HG02943 (cell line): ENCODE data around the gene GRB10.

Source experiments
- ATAC-seq: cut with Tn5 transposase; IDR thresholded peaks from one replicate; pipeline ENCODE4 v1.9.1; 2021; ENCODE audit warnings: mild to moderate bottlenecking, low read depth, moderate library complexity; ENCODE audit not compliant: unreplicated experiment

Gene GRB10

GRCh38 chr7:50677638-50677996 lies 105.1 kb downstream of the GRB10 start:
- no peak for ATAC-seq

DNA sequence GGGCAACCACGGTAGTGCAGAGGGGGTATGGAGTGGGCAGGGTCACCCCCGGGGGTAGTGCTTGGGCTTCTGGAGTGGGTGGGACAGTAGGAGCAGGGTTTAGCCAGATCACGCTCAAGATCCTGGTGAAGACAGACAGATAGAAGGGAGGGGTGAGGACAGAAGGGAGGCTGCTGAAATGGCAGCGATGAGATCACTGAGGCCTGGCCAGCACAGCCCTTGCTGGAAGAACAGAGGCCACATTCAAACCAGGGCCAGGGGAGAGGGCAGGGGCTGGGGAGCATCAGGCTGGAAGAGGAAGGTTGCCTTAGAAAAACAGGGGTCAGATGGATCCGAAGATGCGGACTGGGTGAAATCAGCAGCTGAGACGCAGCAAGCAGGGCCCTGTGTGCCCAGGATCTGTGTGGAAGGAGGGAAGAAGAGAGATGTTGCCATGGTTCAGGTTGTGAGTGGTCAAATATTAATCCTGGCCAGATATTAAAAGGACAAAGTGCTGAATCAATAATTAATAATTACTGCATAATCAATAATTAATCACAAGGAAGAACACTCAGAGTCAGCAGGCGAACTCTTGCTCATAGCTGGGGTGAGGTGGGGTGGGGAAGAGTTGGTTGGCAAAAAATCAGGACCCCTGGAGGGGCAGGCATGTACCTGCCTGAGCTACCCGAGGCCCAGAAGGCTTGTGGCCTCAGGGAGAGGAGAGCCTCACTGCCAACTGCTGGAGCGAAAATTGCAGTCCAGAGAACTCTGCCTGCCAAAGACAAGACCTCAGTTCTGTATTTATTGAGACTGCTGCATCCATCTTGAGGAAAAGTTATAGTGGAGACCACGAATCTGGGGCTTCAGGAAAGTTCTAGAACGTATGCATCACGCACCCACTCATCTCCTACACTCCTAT lies 105.7 kb downstream of the GRB10 start:
- no peak for ATAC-seq

DNA sequence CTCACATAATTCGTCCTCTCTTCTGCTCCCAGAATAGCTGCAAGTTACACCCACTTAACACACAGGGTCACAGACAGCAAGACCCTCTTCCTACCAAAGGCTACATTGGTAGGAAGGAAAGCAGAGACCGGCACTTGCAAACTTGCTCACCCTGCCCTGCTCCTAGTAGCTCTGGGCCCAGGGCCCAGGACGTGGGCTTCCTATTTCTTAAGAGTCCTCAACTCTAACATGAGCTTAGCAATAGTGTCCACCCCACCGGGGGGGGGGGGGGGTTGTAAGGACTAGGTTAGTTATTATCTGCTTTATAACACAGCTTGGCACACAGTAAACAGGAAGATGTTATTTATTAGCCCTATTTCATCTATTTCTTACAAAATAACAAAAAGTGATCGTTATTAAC lies 106.6 kb downstream of the GRB10 start:
- ATAC-seq, result no peak

DNA sequence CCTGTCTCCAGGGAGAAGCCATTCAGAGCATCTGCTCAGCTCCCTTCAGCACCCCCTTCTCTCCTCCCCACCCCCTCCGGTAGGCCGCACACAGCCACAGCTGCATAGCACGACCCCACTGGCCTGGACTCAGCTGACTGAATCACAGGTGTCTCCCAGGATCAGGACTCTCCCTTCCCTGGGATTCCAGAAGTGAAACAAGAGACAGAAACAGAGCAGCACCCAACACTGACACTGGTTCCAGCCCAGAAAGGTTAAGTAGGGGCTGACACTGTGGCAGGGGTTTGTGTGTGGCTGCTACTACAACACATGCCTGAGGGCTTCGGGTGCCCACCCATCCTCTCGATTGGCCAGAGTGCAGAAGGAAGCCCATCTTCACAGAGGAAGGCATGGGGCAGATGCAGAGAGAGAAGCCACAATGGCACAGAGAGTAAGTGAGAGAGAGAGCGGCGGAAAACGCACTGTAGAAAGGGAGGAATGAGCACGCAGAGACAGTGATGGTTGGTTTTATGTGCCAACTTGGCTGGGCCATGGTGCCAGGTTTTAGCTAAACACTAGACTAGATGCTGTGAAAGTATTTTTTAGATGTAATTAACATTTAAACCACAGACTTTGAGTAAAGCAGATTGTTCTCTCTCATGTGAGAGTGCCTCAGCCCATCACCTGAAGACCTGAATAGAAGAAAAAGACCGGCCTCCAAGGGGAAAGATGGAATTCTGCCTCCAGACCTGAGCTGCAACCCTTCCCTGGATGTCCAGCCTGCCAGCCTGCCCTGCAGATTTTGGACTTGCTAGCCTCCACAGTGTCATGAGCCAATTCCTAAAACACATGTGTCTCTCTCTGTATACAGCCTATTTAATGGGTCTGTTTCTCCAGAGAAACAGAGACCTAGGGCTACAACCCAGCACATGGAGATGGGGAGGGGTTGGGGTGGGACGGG lies 107.5 kb downstream of the GRB10 start:
- ATAC-seq, result no peak

GRCh38 chr7:50674299-50674698 lies 108.4 kb downstream of the GRB10 start:
- ATAC-seq, result no peak

- ATAC-seq, result no peak
Measured at GRCh38 chr7:50673096-50673495, 109.6 kb downstream of the GRB10 start.

- no peak for ATAC-seq
Measured at GRCh38 chr7:50672045-50672444, 110.7 kb downstream of the GRB10 start.

DNA sequence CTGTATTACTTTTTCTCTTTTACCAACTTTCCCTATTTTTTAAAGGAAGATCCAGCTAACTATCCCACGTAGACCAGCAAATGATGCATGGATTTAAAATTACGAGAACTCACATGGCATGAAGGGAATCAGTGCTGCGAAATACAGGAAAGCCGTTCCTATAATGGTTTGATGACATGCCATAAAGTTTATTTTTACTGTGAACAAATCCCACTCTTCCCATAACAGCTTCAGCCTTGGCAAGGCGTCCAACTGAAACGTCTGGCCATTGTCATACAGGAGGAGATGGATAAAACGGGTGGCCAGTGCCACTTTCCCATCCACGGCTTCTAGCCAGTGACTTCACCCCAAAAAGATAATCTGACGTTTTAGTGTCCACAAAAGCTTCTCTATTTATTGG lies 111.3 kb downstream of the GRB10 start:
- ATAC-seq, result no peak

DNA sequence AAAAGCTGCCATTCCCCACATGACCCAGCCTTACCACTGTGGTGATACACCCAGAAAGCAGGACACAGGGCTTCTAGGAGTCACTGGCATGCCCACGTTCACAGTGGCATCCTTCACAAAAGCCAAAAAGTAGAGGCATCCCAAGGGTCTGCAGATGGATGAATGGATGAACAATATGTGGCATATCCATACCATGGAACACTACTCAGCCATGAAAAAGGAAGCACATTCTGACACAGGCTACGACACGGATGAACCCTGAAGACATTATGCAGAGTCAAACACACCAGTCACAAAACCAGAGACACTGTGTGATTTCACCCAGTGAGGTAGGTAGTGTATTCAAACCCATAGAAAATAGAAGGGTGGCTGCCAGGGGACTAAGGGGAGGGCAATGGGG lies 112.8 kb downstream of the GRB10 start:
- ATAC-seq, result no peak

- ATAC-seq, result no peak
Measured at GRCh38 chr7:50667789-50668226, 114.9 kb downstream of the GRB10 start.

- no peak for ATAC-seq
Measured at GRCh38 chr7:50667338-50667737, 115.4 kb downstream of the GRB10 start.

GRCh38 chr7:50666124-50666496 lies 116.6 kb downstream of the GRB10 start:
- ATAC-seq, result no peak

GRCh38 chr7:50665403-50666123 lies 117.1 kb downstream of the GRB10 start:
- ATAC-seq, result no peak

GRCh38 chr7:50664937-50665336 lies 117.8 kb downstream of the GRB10 start:
- peak; percentile 22 for ATAC-seq

DNA sequence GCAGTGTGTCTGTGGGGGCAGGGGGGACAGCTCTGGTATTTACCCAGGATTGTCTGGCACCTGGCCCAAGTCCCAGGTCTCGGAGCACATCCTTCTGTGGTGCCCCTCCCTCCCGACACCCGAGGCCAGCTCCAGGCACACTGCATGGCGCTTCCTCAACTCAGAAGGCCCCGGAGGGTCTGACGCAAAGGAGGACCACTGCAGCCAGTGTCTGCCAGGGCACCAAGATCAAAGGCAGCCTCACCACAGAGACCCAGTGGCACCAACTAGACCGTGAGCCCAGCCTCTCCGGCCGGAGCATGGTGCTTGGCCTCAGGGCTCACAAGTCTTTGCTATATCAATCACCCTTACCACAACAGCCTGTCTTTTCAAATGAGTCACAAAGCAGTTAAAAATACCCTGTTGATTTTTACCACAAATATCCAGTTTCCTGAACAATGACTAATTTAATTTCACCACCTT lies 118.2 kb downstream of the GRB10 start:
- ATAC-seq, result peak; percentile 52

DNA sequence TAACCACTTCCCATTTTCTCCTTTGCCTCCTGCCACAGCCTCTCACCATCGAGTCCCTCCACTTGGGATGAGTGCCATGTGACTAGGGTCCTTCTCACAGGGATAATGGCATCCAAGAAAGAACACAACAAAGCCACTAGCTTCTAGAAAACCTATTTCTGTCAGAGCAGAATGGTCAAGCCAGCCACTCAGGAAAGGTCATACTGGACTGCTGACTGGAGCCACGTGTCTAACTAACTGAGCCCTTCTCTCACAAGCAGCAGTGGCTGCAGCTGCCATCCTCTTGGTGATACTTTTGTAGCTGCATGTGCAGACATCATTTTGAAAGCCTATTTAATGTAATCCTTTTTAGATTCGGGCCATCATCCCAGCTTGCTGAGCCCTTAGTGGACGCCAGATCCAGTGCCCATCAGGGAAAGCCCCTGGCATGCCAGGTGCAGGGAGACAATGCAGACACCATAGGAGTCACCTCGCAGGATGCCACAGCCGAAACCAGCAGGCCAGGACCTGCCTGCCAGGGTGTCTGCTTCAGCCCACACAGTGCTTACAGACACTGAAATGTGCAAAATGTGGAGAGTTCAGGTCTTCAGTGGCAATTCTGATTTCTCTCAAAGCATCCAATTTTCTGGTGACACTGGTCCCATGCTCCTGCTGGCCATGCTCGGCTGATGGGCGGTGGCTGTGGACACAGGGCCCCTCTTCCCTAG lies 119.1 kb downstream of the GRB10 start:
- ATAC-seq, result no peak

DNA sequence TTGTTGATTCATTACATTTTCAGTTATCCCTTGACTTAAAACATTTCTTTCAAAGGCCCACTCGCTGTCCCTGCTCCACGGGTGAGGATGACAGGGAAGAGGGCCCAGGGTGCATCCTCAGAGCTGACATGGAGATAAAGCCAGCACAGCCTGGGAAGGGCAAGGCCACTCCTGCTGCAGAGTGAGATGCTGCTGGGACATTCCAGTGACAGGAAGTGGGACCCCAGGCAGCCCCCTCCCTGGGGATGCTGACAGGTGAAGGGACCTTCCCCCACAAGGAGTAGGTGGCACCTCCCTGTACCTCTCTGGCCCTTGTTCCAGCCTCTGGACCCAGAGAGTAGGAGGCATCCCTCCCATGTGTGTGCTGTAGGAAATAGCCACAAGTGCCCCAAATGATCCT lies 119.7 kb downstream of the GRB10 start:
- ATAC-seq, result no peak

- ATAC-seq, result peak; percentile 15
Measured at GRCh38 chr7:50662041-50662694, 120.5 kb downstream of the GRB10 start.

- ATAC-seq, result peak; percentile 54
Measured at GRCh38 chr7:50661345-50662040, 121.2 kb downstream of the GRB10 start.
